HEK293T (cell line): ENCODE results near the gene UBAP1L.

Experiments used
- CTCF ChIA-PET: fragments of 350-600 bp; formaldehyde crosslinking; extraction: SDS; loops from one replicate; lab custom pipeline; 2021; ENCODE audit warnings: antibody characterized with exemption, inconsistent platforms; lab: Yijun Ruan, JAX
- POLR2A ChIA-PET: fragments of 350-600 bp; formaldehyde crosslinking; extraction: SDS; loops from one replicate; lab custom pipeline; 2020; ENCODE audit warnings: antibody characterized with exemption, inconsistent platforms; lab: Yijun Ruan, JAX
- DNase-seq: peaks from one replicate; pipeline ENCODE4 v3.0.0; 2012; ENCODE audit warnings: mixed read lengths; ENCODE audit errors: extremely low spot score
- ARNT ChIP-seq: fragments of 450-650 bp; IDR thresholded peaks from 2 replicates; pipeline ENCODE4 v1.6.1; 2017; ENCODE audit warnings: mild to moderate bottlenecking
- BHLHE40 ChIP-seq: fragments of 450-650 bp; IDR thresholded peaks from 2 replicates; pipeline ENCODE4 v1.6.1; 2016; ENCODE audit warnings: mild to moderate bottlenecking, moderate library complexity, borderline replicate concordance
- CTBP1 ChIP-seq: fragments of 450-650 bp; IDR thresholded peaks from 2 replicates; pipeline ENCODE4 v1.6.1; 2016; ENCODE audit warnings: borderline replicate concordance
- ELF4 ChIP-seq: fragments of 450-650 bp; IDR thresholded peaks from 2 replicates; pipeline ENCODE4 v1.6.1; 2017; ENCODE audit warnings: antibody characterized with exemption
- FOXA1 ChIP-seq: fragments of 450-650 bp; IDR thresholded peaks from 2 replicates; pipeline ENCODE4 v1.6.1; 2016; ENCODE audit warnings: mild to moderate bottlenecking
- FOXK2 ChIP-seq: fragments of 450-650 bp; IDR thresholded peaks from 2 replicates; pipeline ENCODE4 v1.6.1; 2016; ENCODE audit warnings: mild to moderate bottlenecking
- FOXM1 ChIP-seq: fragments of 450-650 bp; IDR thresholded peaks from 2 replicates; pipeline ENCODE4 v1.6.1; 2017; ENCODE audit warnings: mild to moderate bottlenecking, borderline replicate concordance
- HDGF ChIP-seq: fragments of 450-650 bp; IDR thresholded peaks from 2 replicates; pipeline ENCODE4 v1.6.1; 2017; ENCODE audit warnings: antibody characterized with exemption, borderline replicate concordance
- L3MBTL2 ChIP-seq: fragments of 450-650 bp; conservative IDR thresholded peaks from 2 replicates; pipeline ENCODE4 v1.6.1; 2016; ENCODE audit warnings: mild to moderate bottlenecking
- NFRKB ChIP-seq: fragments of 450-650 bp; IDR thresholded peaks from 2 replicates; pipeline ENCODE4 v1.6.1; 2016; ENCODE audit warnings: mild to moderate bottlenecking, moderate library complexity
- PKNOX1 ChIP-seq: fragments of 450-650 bp; IDR thresholded peaks from 2 replicates; pipeline ENCODE4 v1.6.1; 2016
- SP1 ChIP-seq: fragments of 450-650 bp; IDR thresholded peaks from 2 replicates; pipeline ENCODE4 v1.6.1; 2017
- SUZ12 ChIP-seq: fragments of 450-650 bp; IDR thresholded peaks from 2 replicates; pipeline ENCODE4 v1.6.1; 2016; ENCODE audit warnings: mild to moderate bottlenecking
- TARDBP ChIP-seq: fragments of 450-650 bp; IDR thresholded peaks from 2 replicates; pipeline ENCODE4 v1.6.1; 2016
- ZNF384 ChIP-seq: fragments of 450-650 bp; IDR thresholded peaks from 2 replicates; pipeline ENCODE4 v1.6.1; 2016

Gene UBAP1L

GRCh38 chr15:65055201-65055870 is 59.7 kb downstream of the UBAP1L start:
- TF ChIP-seq SUZ12 = no peak
- TF ChIP-seq FOXA1 = no peak
- no peak for TF ChIP-seq HDGF
- no peak for TF ChIP-seq ARNT
- TF ChIP-seq L3MBTL2 = no peak
- TF ChIP-seq CTBP1 = no peak
- TF ChIP-seq FOXK2 = no peak
- TF ChIP-seq PKNOX1 = no peak
- no peak for TF ChIP-seq SP1
- no peak for TF ChIP-seq TARDBP
- TF ChIP-seq NFRKB = no peak
- TF ChIP-seq ELF4 = no peak
- POLR2A ChIA-PET = no interaction called here

GRCh38 chr15:65054333-65055200 is 60.4 kb downstream of the UBAP1L start:
- CTCF ChIA-PET = interaction anchor here (0.6 to 3.4 kb wide), 7 partner anchors 11 to 47 kb away, joined by 3 to 15 read pairs (median 11); no protein-coding TSS in a partner anchor
- DNase-seq = peak; percentile 72
- POLR2A ChIA-PET = no interaction called here
- peak; percentile 56 for TF ChIP-seq PKNOX1
- TF ChIP-seq FOXA1 = no peak

More at GRCh38 chr15:65055201-65055870, 59.7 kb downstream of the UBAP1L start:
- no peak for DNase-seq
- CTCF ChIA-PET = interaction anchor here (1.9 to 3.4 kb wide), 3 partner anchors 28 to 46 kb away, joined by 11 to 15 read pairs (median 12); no protein-coding TSS in a partner anchor

GRCh38 chr15:65052956-65053355 is 62.0 kb downstream of the UBAP1L start:
- POLR2A ChIA-PET = interaction anchor here (1.2 kb wide), 1 partner anchor 30 kb away, joined by 4 read pairs; no protein-coding TSS in a partner anchor
- CTCF ChIA-PET = interaction anchor here (2.8 to 3.4 kb wide), 2 partner anchors 30 to 48 kb away, joined by 14 to 15 read pairs; no protein-coding TSS in a partner anchor
- no peak for TF ChIP-seq NFRKB
- TF ChIP-seq PKNOX1 = no peak
- TF ChIP-seq ELF4 = no peak
- DNase-seq = no peak

- TF ChIP-seq BHLHE40 (no peak), L3MBTL2 (no peak), FOXM1 (no peak), ELF4 (no peak), SUZ12 (no peak), SP1 (no peak), FOXK2 (no peak)
- ChIA-PET CTCF (interaction anchor here (0.6 to 1.4 kb wide), 2 partner anchors 50 to 268 kb away, joined by 5 to 8 read pairs; no protein-coding TSS in a partner anchor), POLR2A (no interaction called here)
- no peak for DNase-seq
These were observed 63.7 kb downstream of the UBAP1L start for GRCh38 chr15:65051266-65051665.

GRCh38 chr15:65050270-65050669 is 64.7 kb downstream of the UBAP1L start:
- DNase-seq = no peak
- CTCF ChIA-PET = interaction anchor here (0.9 to 1.4 kb wide), 2 partner anchors 33 to 51 kb away, joined by 4 to 5 read pairs; no protein-coding TSS in a partner anchor
- TF ChIP-seq BHLHE40 = no peak
- no peak for TF ChIP-seq PKNOX1
- no peak for TF ChIP-seq NFRKB
- no peak for TF ChIP-seq SUZ12
- TF ChIP-seq TARDBP = no peak
- TF ChIP-seq ELF4 = no peak
- no peak for TF ChIP-seq FOXM1
- TF ChIP-seq CTBP1 = no peak
- TF ChIP-seq FOXA1 = no peak
- no peak for TF ChIP-seq ZNF384
- POLR2A ChIA-PET = no interaction called here

- ChIA-PET POLR2A (no interaction called here), CTCF (interaction anchor here (1.5 kb wide), 1 partner anchor 52 kb away, joined by 5 read pairs; no protein-coding TSS in a partner anchor)
- no peak for TF ChIP-seq BHLHE40
- TF ChIP-seq SUZ12 = no peak
- TF ChIP-seq ZNF384 = no peak
- peak; percentile 90 for TF ChIP-seq L3MBTL2
- TF ChIP-seq PKNOX1 = peak; percentile 89
- no peak for TF ChIP-seq FOXA1
- no peak for TF ChIP-seq NFRKB
- TF ChIP-seq ARNT = no peak
- no peak for TF ChIP-seq SP1
- peak; percentile 93 for DNase-seq
These were observed 65.6 kb downstream of the UBAP1L start for GRCh38 chr15:65049418-65049840.
